ENCODE measurements around the gene WDR62.

Gene WDR62

GRCh38 chr19:36097036-36097435 is 42.3 kb downstream of the WDR62 start (continued):
- no peak for TF ChIP-seq ZNF302 (tag by site-specific recombination; IDR thresholded peaks at IDR 0.05; ENCODE audit: low read depth)

- Histone ChIP-seq H3K4me3 (ENCODE audit: low read depth, low read length) (no peak overlapping the region), H3K9me3 (ENCODE audit: control insufficient read depth, insufficient read depth, low read depth, low read length) (no peaks in the 10 kb centered on the region), H3K4me1 (ENCODE audit: control insufficient read depth, insufficient read depth, low read length) (no peaks in the 10 kb centered on the region), H3K27ac (ENCODE audit: extremely low read depth, low read depth, low read length) (peak overlapping the region; percentile 58; the same call in 1 of the 2 replicates), H3K36me3 (ENCODE audit: control insufficient read depth in 2 of 2, insufficient read depth in 1 of 2, low read length in 2 of 2) (peaks cover 85 to 95% of the 10 kb centered on the region in 2 experiments)
- ChIA-PET POLR2A (interaction anchor here (0.6 to 2.0 kb wide), 3 partner anchors 10 to 29 kb away, joined by 3 to 9 read pairs (median 5); partner anchors contain the start of genes POLR2I and TBCB), CTCF (interaction anchor here (4.4 kb wide), 1 partner anchor 38 kb away, joined by 21 read pairs; no protein-coding TSS in a partner anchor)
- TF ChIP-seq ZNF18 (tag by site-specific recombination; IDR thresholded peaks at IDR 0.05) (no peak), ZSCAN16 (tag by site-specific recombination; IDR thresholded peaks at IDR 0.05) (no peak), ZNF362 (tag by site-specific recombination; IDR thresholded peaks at IDR 0.05) (no peak), ZNF302 (tag by site-specific recombination; IDR thresholded peaks at IDR 0.05; ENCODE audit: low read depth) (no peak), ZNF449 (tag by site-specific recombination; IDR thresholded peaks at IDR 0.05) (no peak), BCL11B (tag by site-specific recombination; IDR thresholded peaks at IDR 0.05; ENCODE audit: low read depth) (no peak), ZXDB (tag by site-specific recombination; IDR thresholded peaks at IDR 0.05) (no peak), ZBTB11 (tag by site-specific recombination; conservative IDR thresholded peaks at IDR 0.05; ENCODE audit: low read depth) (no peak), ZBTB20 (tag by site-specific recombination; IDR thresholded peaks at IDR 0.05) (no peak), KLF1 (tag by site-specific recombination; IDR thresholded peaks at IDR 0.05) (no peak), ZNF654 (tag by site-specific recombination; IDR thresholded peaks at IDR 0.05; ENCODE audit: low read depth) (no peak), ZFP69B (tag by site-specific recombination; IDR thresholded peaks at IDR 0.05) (no peak), CTCF (tag by site-specific recombination; IDR thresholded peaks at IDR 0.05) (no peak), SP2 (tag by site-specific recombination; IDR thresholded peaks at IDR 0.05) (no peak), GLIS2 (tag by site-specific recombination; IDR thresholded peaks at IDR 0.05) (no peak), HOXD13 (CRISPR knock-in tag; IDR thresholded peaks at IDR 0.05; ENCODE audit: borderline replicate concordance) (no peak), SETDB1 (IDR thresholded peaks at IDR 0.05; ENCODE audit: insufficient read length, low read length) (no peak), ZNF530 (tag by site-specific recombination; IDR thresholded peaks at IDR 0.05; ENCODE audit: low read depth) (no peak), ZBTB26 (tag by site-specific recombination; optimal IDR thresholded peaks at IDR 0.05) (no peak)
These were observed 44.6 kb downstream of the WDR62 start for GRCh38 chr19:36099166-36099785.

Data from HEK293 (cell line).